ENCODE measurements around the gene ABHD12B.
A peak's percentile ranks its signal among the peaks of the same experiment; 100 is the strongest.
"Not testable (repeated sequence)": the region's sequence is repeated elsewhere in the genome, so short reads cannot be mapped to it uniquely, and the experiment has no call there.

The ABHD12B gene

DNA sequence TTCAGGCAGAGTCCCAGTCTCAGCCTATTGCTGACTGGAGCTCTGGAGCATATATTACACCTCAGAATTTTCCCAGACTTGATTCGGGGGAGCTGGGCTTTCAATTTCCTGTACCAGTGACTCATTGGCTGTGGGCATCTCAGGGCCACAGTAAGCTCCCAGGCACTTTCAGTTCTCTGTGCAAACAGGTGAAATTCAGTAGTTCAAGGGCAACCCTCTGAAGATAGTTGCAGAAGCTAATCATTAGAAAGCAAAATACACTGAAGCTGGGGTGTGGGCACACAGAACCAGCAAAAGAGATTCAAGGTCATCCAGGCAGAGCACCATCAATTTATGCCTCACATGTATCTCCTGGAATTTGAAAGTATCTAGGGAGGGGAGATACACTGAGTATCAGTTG, 32.8 kb upstream of the ABHD12B start:
- DNase-seq: no peak

DNA sequence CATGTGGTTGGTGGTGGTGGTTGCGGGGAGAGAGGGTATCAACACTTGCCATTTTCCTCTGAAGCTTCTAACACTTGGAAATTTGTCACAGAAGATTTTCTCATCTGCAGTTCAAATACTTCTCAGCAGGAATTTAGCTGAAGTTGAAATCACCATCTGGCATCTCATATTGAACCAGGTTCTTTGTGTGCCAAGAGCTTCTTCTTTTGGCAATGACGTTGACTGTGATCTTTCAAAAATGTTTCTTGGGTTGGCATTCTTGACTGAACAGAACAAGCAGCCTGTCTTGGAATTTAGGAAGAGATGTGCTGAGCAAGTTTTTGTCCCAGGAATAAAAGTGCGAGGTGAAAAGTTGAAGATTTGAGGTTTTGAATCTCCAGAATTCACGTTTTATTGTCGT, 32.2 kb upstream of the ABHD12B start:
- DNase-seq: no peak

DNA sequence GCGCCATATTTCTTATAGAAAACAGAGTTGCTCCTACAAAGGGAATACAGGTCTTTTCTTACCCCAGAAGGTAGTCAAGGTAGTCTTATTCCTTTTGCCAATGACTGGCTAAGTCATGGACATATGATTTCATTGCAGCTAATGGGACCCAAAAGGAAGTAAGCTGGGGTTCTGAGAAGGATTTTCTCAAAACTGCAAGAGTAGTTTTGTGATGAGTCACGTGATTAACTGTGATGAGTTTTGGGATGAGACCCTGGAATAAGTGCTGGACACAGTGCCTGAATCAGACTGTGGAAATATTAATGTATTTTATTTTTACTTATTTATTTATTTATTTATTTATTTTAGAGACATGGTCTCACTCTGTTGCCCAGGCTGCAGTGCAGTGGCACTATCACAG, 27.5 kb upstream of the ABHD12B start:
- no peak for DNase-seq

DNA sequence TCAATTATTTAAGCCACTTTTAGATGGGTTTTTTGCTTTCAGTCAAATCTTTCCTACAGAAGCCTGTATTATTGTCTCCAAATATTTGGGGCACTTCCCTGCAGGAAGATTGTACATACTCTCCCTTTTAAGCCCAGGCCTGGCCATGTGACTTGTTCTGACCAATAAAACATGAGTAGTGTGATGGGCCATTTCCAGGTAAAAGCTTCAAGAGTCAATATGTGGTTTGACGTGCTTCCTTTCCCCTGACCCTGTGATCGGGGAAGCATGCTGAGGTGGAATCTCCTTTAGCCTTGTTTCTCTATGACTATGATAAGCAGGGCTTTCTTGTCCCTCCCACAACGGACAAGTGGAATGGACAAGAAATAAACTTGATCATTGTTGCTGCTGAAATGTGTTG, 26.7 kb upstream of the ABHD12B start:
- DNase-seq: no peak

DNA sequence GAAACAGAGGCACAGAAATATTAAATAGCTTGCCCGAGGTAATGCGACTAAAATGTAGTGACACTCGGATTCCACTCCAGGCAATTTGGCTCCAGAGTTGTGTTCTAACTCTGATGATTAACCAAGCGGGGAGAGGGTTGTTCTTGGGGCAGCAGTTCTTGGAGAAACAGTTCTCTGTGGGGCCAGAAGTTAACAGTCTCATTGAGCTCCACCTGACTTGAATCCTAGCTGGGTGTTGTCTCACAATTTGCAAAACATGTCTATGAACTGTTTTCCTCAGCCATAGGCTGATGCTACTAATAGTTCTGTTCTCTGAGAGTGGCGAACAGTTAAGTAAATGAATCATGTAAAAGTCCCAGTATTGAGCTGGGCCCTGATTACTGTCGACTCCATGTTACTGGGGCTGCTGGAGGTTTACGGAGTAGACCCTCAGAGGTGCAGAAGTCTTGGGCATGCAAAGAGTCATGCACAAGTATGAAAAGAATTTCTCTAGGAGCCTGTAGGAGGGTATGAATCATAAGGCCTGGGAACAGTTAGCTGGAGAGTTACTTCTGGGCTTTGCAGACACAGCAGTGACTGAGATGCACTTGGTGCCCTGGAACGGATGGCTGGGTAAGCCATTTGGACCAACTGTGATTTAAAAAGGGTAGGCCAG, 25.5 kb upstream of the ABHD12B start:
- DNase-seq: no peak

DNA sequence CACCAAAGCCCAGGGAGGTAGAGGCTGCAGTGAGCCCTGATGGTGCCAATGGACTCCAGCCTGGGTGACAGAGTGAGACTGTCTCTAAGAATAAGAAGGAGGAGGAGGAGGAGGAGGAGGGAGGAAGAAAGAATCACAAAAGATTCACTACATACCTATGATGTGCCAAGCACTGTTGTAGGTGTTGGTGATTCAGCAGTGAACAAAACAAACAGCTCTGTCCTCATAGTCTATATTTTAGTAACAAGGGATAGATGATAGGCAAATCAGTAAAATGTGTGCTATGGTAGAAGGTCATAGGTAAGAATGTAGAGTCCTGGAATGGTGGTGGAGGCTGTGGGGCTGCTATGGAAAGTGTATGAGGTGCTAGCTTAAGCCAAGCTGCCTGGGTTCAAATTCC, 18.0 kb upstream of the ABHD12B start:
- no peak for DNase-seq

DNA sequence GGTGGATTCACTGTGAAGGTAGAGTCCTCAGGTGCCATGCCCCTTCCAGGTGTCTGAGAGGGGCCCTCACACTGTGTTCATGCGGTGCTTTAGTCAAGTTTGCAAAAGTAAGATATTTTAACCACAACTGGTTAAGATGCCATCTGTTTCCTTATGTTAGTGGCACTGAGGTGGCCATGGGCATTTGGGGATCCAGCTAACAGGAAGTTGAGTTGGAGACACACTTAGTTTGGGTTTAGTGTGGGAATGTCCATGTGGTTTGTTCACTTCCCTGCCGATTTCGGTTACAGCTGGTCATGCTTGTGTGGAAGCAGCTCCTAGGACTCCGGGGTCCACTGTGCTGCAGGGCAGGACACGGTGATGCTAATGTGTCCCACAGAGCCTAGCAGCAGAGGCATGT, 17.3 kb upstream of the ABHD12B start:
- DNase-seq: no peak

DNA sequence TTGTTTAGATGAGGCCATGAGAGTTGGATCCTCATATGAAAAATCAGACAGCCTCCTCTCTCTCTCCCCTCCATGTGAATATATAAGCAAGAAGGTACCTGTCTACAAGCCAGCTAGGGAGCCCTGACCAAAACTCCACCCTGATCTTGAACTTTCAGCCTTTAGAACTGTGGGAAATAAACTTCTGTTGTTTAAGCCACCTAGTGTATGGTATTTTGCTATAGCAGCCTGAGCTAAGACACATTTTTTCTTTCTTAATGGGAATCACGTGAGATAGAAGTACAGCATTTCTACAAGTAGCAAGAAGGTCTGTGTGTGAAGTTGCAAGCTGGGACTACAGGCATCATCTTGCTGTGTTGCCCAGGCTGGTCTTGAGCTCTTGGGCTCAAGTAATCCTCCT, 16.3 kb upstream of the ABHD12B start:
- no peak for DNase-seq

DNA sequence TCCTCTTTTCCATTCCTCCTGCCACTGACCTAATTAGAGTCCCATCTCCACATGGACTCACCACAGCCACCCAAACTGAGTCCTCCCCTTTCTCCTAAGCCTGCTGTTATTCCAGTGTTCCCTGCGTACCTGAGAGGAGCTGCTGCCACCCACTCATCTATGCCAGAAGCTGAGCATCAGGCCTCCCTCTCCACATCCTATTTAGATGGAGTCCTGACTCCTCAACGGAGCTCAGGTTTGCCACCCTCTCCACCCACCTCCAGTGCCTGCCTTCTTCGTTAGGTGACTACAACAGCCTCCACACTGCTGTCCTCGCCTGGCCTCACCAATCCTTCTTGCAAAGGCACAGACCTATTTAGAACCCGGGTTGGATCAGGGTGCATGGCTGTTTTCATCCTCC, 15.2 kb upstream of the ABHD12B start:
- DNase-seq: no peak

DNA sequence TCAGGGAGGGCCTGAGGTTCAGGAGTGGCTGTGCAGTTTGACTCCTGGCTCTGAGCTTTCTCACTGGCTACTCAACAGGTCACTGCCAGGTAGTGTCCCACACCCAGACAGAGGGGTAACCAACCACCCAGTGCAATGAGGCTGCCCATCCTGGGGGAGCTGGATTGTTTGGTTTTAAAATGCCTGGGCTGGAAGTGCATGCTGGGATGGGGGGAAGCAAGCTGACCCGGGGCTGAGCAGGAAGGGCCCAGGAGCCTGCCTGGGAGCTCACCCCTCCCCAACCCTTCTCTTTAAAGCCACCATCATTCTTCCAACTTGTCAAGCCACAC, 12.6 kb upstream of the ABHD12B start:
- DNase-seq: no peak

DNA sequence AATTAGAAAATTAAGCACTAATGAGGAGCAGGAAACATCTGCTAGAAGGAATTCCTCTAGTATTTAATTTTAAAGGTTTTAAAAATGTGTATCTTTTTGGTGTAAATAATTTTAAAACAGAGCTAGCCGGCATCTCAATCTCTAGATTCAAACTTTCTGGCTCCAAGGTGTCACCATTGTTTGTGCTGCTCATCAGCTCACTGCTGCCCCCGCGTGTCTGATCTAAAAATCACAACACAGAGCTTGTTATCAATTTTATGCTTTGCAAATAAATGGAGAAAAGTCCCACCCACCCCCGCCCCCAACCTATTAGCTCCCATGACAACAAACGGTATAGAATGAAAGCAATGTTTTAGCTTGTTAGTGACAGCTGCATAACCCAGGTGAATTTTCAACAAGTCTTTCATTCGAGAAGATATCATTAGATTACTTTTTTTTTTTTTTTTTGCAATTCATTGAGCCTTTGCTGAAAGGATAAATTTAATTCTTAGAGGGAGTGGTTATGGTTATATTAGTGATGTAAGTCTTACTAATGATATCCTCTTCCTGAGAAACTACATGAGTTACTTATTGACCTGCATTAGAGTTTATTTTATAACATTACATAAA, 11.3 kb upstream of the ABHD12B start:
- peak; percentile 81 to 88 for DNase-seq

DNA sequence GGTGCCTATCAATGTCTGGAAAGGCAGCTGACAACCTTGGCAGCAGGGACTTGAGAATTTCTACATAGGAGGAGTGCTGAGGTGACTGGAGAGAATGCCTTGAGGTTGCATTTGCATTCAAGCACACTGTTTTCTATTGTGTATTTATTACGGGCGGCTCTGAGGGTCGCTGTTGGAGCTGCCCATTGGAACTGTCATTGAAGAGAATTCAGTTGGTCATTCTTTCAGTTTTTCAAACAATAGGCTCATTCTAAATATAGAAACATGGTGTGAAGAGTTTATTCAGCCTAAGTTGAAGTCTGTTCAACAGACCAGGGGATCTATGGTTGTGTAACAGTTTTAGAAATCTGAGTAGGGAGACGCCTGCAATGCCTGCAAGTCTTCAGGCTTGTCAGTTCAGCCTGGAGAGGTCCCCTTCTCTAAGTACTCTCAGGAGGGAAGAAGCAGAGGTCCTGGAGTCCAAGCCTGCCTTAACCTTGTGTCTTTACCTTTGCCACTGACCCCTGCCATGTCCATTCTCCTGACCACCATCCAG, 9.8 kb upstream of the ABHD12B start:
- DNase-seq: no peak

DNA sequence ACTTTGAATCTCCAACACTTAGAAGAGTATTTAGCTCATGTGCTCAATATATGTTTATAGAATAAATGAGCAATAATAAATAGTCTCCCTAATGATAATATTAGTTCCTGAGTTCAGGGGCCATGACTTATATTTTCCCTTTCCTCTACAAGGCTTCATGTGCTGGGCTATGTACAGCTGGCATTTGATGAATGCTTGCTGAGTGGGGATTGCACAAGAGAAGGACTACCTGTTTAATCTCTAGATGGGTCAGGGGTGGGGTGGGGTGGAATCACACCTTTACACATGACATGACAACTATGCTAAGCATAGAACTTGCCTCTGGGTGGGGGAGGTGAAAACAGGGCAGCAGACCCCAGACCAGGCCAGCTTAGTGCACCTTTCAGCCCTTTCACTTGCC, 7.6 kb upstream of the ABHD12B start:
- no peak for DNase-seq

DNA sequence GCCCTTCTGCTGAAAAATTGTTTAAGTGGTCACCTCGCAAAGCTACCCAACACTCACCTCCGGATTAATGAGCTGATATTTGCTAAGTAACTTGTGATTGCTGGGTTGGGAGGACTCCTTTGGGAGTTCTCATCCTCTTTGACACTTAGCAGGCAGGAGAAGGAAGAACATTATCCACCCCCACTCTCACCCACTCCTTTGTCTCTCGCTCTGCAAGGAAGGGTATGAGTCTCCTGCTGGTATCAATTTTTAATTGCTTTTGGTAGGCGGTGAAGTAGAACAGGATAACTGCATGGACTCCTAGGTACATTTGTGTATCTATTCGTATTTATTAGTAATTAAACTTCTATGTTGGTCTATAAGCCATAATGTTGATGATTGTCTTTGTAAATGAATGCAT, 6.9 kb upstream of the ABHD12B start:
- DNase-seq: no peak

DNA sequence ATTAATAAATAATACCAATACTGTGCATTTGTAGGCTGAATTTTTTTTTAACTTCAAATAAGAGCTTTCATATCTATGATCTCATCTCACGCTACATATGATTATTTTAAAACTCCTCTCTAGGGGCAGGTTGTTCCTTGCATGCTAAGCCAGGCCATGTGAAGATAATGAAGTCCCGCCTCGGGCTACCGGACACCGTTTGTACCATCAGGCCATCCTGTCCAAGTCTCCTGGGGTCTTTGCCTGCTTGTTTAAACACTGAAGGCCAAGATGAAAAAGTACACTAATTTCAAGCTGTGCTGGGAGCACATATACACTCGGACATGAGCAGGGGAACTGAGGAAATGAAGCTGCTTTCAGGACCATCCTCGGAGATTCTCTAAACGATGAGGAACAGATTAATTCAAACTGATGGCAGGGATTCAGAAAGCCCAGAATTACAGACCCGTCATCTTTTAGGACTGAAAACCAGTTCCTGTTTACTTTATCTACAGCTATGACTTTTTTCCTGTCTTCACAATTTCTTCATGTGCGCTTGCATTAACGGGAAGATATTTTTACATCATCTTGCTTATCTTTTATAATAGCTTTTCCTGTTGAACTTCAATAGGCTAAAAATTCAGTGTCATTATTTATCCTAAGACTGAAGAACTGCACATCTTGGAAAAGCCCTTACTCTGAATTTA, 6.3 kb upstream of the ABHD12B start:
- DNase-seq: no peak

DNA sequence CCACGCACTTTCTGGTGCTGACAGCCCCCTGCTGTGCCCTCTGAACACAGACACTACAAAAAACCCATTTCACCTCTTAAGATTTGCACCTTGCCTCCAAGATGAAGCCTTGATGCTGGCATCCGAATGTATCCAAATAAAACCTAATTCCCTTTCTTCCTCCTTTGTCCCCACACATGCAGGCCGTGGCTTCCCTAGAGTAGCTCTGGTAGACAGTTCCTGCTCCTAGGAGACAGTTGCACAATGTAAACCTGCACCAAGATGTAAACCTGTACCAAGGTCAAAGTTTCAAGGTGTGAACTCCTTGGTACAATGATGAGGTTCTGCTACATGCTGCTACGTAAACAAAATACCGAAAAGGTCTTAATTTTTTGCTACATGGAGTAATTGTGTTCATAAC, 625 bp upstream of the ABHD12B start:
- DNase-seq: no peak

DNA sequence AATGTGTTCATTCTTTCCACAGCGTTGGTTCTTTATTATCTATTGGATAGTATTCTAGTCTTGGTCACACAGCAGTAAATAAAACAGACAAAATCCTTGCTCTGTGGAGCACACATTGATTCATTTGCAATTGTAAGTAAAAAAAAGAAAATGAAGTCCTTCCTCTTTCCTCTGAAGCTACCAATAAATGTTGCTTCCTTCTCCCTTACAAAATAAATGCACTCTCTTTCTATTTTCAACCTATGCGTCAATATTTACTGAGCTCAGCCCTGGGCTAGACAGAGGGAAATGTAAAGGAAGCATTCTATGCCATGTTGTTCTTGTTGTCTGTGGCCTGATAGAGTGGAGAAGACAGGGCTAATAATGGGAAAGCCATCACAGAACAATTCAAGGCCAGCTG, 2.9 kb downstream of the ABHD12B start:
- DNase-seq: no peak

DNA sequence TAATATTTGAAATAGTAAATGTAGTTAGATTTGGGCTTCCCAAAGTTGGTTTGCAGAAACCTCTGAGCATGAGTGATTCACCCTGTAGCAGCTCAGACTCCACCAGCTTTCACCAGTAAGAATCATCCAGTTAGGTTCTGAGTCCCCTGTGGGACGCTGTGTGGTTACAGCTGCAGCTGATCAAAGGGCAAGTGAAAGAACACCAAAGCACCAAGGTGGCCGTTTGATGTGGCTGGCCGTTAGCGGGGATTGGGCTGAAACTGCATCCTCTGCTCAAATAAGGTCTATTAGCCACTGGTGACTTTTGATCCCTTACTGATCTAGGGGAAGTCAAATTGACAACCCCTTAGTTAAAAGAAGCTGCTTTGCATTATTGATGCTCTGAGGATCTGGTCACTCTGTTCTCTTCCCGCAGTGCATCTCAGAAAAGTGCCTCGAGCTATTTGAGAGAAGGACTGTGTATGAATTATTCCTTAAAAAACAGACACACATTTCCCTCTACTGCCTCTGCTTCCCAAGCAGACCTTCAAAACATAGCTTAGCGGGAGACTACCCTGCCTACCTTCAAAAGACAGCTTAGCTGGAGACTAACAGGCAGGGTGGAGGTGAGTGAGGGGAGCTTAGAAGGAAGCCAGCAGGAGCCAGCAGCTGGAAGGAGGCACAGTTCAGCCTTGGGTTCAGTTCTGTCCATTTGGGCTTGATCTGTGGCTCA, 3.7 kb downstream of the ABHD12B start:
- no peak for DNase-seq

DNA sequence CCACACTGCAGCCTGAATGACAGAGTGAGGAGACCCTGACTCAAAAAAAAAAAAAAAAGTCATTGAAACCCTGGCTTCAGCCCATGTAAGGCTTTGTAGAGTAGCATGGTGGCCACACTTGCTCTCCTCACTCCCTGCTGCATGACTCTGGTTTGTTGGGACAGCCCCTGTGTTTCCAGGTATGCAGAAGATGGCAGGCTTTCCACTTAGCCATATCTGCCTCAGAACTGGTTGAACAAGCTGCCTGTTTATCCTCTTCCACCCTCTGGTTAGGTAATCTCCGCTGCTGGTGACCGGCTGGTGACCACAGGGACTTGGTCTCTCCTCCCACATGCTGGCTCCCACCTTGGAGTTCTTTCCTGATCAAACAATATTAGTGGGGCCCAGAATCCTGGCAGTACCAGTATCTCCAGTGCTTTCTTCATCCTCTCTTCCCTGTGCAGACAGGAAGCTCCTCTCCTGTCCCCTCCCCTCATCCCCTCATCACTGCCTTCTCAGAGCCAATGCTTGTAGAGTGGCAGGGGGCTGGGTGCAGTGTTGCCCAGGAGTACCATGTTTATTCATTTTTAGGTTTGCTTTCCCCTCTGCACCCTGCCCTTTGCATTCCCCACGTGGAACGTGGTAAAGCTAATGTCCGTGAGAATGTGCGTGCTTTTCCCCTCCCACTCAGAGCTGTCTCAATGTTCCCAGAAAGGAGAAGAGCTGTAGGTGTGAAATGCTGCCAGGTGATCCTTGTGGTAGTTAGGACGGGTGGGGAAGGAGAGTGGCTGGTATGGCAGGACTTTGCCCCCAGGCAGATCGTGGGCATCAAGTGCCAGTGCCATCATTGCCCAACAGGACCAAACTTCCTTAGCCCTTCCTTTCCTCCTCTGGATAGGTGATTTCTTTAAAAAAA, 11.3 kb downstream of the ABHD12B start:
- DNase-seq: no peak

DNA sequence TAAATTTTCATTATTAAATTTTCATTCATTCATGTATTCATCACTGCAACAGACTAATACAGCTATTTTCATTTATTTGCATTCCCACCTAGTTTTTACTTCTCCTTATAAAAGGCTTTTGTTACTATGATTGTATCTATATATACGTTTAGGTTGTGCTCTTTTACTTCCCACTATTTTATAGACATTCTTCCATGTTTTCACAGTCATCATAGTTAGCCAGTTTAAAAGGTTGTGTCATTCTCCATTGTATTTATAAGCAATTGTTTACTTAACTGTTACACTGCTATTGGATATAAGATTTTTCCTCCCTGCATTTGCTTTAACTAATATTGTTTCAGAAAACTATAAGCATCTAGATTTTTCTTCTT, 12.0 kb downstream of the ABHD12B start:
- DNase-seq: no peak

DNA sequence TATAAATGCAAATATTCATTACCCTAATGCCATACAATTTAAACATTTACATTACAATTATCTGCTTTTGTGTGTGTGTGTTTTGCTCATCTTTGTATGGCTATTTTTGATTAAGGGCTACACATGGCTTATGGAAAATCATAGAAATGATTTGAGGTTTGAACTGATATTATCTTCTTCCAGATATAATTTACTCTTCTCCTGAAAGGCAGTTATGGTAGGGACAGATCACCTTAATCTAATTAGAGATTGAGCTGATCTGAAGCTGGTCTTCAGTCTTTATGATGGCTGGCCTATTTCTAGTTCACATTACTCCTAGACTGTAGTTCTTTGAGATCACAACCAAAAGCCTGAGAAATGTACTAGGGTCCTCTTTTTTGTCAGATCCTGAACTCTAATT, 15.6 kb downstream of the ABHD12B start:
- no peak for DNase-seq

DNA sequence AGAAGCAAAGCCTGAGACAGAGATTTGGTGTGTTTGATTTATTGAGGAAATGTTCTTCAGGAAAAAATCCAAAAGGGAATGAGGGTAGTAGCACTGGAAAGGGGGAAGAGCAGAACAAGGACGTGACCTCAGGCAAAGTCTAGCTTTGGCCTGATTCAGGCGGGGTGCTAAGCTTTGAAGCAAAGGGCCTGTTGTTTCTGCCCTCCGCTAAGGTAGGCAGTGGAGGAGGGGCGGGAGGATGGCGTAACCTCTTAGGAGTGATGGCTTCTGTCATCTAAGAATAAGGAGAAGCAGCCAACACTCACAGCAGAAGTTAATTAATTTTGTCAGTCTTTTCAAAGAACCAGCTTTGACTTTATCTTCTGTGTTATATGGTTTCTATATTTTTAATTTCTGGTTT, 20.4 kb downstream of the ABHD12B start:
- no peak for DNase-seq

DNA sequence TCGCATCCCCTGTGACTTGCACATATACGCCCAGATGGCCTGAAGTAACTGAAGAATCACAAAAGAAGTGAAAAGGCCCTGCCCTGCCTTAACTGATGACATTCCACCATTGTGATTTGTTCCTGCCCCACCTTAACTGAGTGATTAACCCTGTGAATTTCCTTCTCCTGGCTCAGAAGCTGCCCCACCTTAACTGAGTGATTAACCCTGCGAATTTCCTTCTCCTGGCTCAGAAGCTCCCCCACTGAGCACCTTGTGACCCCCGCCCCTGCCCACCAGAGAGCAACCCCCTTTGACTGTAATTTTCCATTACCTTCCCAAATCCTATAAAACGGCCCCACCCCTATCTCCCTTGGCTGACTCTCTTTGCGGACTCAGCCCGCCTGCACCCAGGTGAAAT, 24.6 kb downstream of the ABHD12B start:
- not testable (repeated sequence) for DNase-seq

Measured in NCI-H187 (cell line).